Endothelial cell of umbilical vein (primary cell): Measurements from ENCODE around the gene ASXL2. TPM values are rescaled to one million over a fixed set of nuclear protein-coding genes. Genes with fewer than 3 reads are reported as not detected.
"Not testable (repeated sequence)": the region's sequence is repeated elsewhere in the genome, so short reads cannot be mapped to it uniquely, and the experiment has no call there.

Experiments
- BruUV-seq: library from RNA; stranded (reverse); fragments of 400-500 nt; replicated peaks from 2 replicates; lab custom pipeline; 2021; lab: Mats Ljungman, UMichigan
- CTCF ChIA-PET: fragments of 300-600, 350-600 bp; sonication (Branson Sonifier 250); formaldehyde crosslinking; loops from one replicate; lab custom pipeline; 2021; ENCODE audit warnings: antibody characterized with exemption, inconsistent platforms; lab: Charles Lee
- POLR2A ChIA-PET: fragments of 300-600, 350-600 bp; sonication (Branson Sonifier 250); formaldehyde crosslinking; loops from one replicate; lab custom pipeline; 2021; ENCODE audit warnings: antibody characterized with exemption, inconsistent platforms; lab: Charles Lee
- DNase-seq: peaks from one replicate; pipeline ENCODE4 v3.0.0-alpha.2; 2011; ENCODE audit warnings: low read depth, low spot score
- FAIRE-seq: peaks from 2 replicates; lab custom pipeline; 2011; peaks lifted over from hg19 to GRCh38; lab: Jason Lieb, UNC
- H2AFZ ChIP-seq: 2 replicates; pipeline ENCODE4 v1.6.0; 2012; ENCODE audit warnings: low read depth, low read length, control low read depth, inconsistent platforms
- H3K27ac ChIP-seq: 2 replicates; pipeline ENCODE4 v1.5.1; 2011; ENCODE audit warnings: low read depth, mild to moderate bottlenecking, control low read depth, low read length, moderate library complexity; ENCODE audit not compliant: insufficient read depth
- H3K27me3 ChIP-seq, 2 experiments: 2 replicates each; pipeline versions ENCODE4 v1.6.0 to v1.6.1; 2011; ENCODE audit warnings: low read length in 2 of 2, mixed read lengths in 1 of 2; ENCODE audit not compliant: control insufficient read depth in 2 of 2, insufficient read depth in 2 of 2
- H3K36me3 ChIP-seq, 2 experiments: 2 replicates in 1 of 2; 3 replicates in 1 of 2; pipeline ENCODE4 v1.5.1; 2011; ENCODE audit warnings: low read length in 2 of 2, mild to moderate bottlenecking in 1 of 2, moderate library complexity in 1 of 2; ENCODE audit not compliant: control insufficient read depth in 2 of 2, insufficient read depth in 2 of 2; ENCODE audit errors: extremely low read depth in 1 of 2
- H3K4me1 ChIP-seq: 3 replicates; pipeline ENCODE4 v1.5.1; 2011; ENCODE audit warnings: mild to moderate bottlenecking, low read length; ENCODE audit not compliant: control insufficient read depth, insufficient read depth; ENCODE audit errors: extremely low read depth
- H3K4me2 ChIP-seq: 2 replicates; pipeline ENCODE4 v1.6.1; 2011; ENCODE audit warnings: low read length, control low read depth, mixed read lengths; ENCODE audit not compliant: insufficient read depth
- H3K4me3 ChIP-seq, 3 experiments: fragments of 200-600 bp in 1 of 3; sonication (generic), shearing (Covaris generic) in 1 of 3; replicated peaks in 1 of 3; 2 replicates each; pipeline ENCODE4 v1.5.1; 2011 to 2016; ENCODE audit warnings: control low read depth in 3 of 3, low read length in 3 of 3, mild to moderate bottlenecking in 2 of 3, inconsistent platforms in 1 of 3, low read depth in 1 of 3, moderate library complexity in 1 of 3; ENCODE audit not compliant: insufficient read depth in 1 of 3
- H3K79me2 ChIP-seq: 2 replicates; pipeline ENCODE4 v1.6.0; 2012; ENCODE audit warnings: low read length, inconsistent platforms; ENCODE audit not compliant: control insufficient read depth, insufficient read depth
- H3K9ac ChIP-seq: replicated peaks from 2 replicates; pipeline ENCODE3; 2011; ENCODE audit warnings: low read length, control low read depth; ENCODE audit not compliant: insufficient read depth; ENCODE audit errors: extremely low read depth
- H3K9me1 ChIP-seq: replicated peaks from 3 replicates; pipeline ENCODE4 v1.6.0; 2011; ENCODE audit warnings: mild to moderate bottlenecking, low read length; ENCODE audit not compliant: control insufficient read depth, insufficient read depth; ENCODE audit errors: extremely low read depth
- H3K9me3 ChIP-seq: replicated peaks from 2 replicates; pipeline ENCODE4 v1.5.1; 2012; ENCODE audit warnings: low read length, inconsistent platforms; ENCODE audit not compliant: control insufficient read depth, insufficient read depth
- H4K20me1 ChIP-seq: replicated peaks from 2 replicates; pipeline ENCODE3; 2011; ENCODE audit warnings: mild to moderate bottlenecking, low read length; ENCODE audit not compliant: control insufficient read depth, insufficient read depth; ENCODE audit errors: extremely low read depth
- EZH2 ChIP-seq: IDR thresholded peaks from 2 replicates; pipeline ENCODE4 v1.6.1; 2012; ENCODE audit warnings: borderline replicate concordance, low read depth, mild to moderate bottlenecking, moderate library complexity, low read length, inconsistent platforms; ENCODE audit not compliant: severe bottlenecking
- FOS ChIP-seq: IDR thresholded peaks from 2 replicates; pipeline ENCODE4 v1.6.1; 2011; ENCODE audit warnings: mild to moderate bottlenecking, low read length, moderate library complexity, borderline replicate concordance; ENCODE audit not compliant: insufficient read depth
- GATA2 ChIP-seq: IDR thresholded peaks from 2 replicates; pipeline ENCODE4 v1.7.0; 2011; ENCODE audit warnings: low read depth, mild to moderate bottlenecking, moderate library complexity, mixed read lengths, low read length; ENCODE audit not compliant: insufficient read length, insufficient read depth
- JUN ChIP-seq: IDR thresholded peaks from 2 replicates; pipeline ENCODE4 v1.6.1; 2011; ENCODE audit warnings: borderline replicate concordance, low read depth; ENCODE audit not compliant: insufficient read length, insufficient read depth
- MYC ChIP-seq: IDR thresholded peaks from one replicate; pipeline ENCODE4 v1.6.1; 2011; ENCODE audit warnings: mild to moderate bottlenecking, low read depth, low read length
- POLR2A ChIP-seq: IDR thresholded peaks from 2 replicates; pipeline ENCODE4 v1.6.1; 2012; ENCODE audit warnings: low read depth, mild to moderate bottlenecking, control low read depth, low read length
- POLR2AphosphoS5 ChIP-seq: IDR thresholded peaks from 2 replicates; pipeline ENCODE4 v1.6.1; 2012; ENCODE audit warnings: low read depth, mild to moderate bottlenecking, control low read depth, low read length, moderate library complexity; ENCODE audit not compliant: insufficient read depth
- dilution Hi-C: fragments of 300-500 bp; cut with MboI; formaldehyde crosslinking; loops from one replicate; pipeline ENCODE4 v1.15.0; 2019; ENCODE audit warnings: low sequenced_read_pairs; ENCODE audit not compliant: extremely low pct_ligation_motif_present
- intact Hi-C: fragments of 100-400 bp; cut with micrococcal nuclease; formaldehyde crosslinking; loops from one replicate; pipeline ENCODE4 v1.10.0; 2022
- polyA plus RNA-seq, 4 experiments: library from polyadenylated mRNA; depleted of rRNA in 3 of 4; stranded (reverse) in 3 of 4; unstranded in 1 of 4; fragments of >200 nt; gene quantifications; 2 replicates each; pipeline versions ENCODE4 v1.2.1 to v1.2.3, GENCODE V29; 2011 to 2012; ENCODE audit warnings: missing spikeins in 1 of 4
- total RNA-seq: library from RNA; stranded (reverse); gene quantifications from 2 replicates; pipeline ENCODE4 v1.2.3, GENCODE V29; 2021
- TF ChIP-seq, protein P1 (sequence below): IDR thresholded peaks from 2 replicates; pipeline ENCODE4 v1.6.1; 2011; ENCODE audit not compliant: insufficient read depth, insufficient read length
- TF ChIP-seq, protein P2 (sequence below), 2 donors: IDR thresholded peaks; 1 replicate in 1 of 2; 2 replicates in 1 of 2; pipeline ENCODE4 v1.5.1; 2011; ENCODE audit warnings: low read length in 2 of 2, mild to moderate bottlenecking in 2 of 2, moderate library complexity in 2 of 2, control low read depth in 1 of 2, inconsistent platforms in 1 of 2, low read depth in 1 of 2; ENCODE audit not compliant: insufficient read depth in 1 of 2; ENCODE audit errors: extremely low read depth in 1 of 2

ASXL2 gene
- total and polyA plus RNA-seq, 2 donors (not counting 3 experiments of a cell fraction or from before 2014, with no cell fraction given): 6.1 to 33.8 TPM

DNA sequence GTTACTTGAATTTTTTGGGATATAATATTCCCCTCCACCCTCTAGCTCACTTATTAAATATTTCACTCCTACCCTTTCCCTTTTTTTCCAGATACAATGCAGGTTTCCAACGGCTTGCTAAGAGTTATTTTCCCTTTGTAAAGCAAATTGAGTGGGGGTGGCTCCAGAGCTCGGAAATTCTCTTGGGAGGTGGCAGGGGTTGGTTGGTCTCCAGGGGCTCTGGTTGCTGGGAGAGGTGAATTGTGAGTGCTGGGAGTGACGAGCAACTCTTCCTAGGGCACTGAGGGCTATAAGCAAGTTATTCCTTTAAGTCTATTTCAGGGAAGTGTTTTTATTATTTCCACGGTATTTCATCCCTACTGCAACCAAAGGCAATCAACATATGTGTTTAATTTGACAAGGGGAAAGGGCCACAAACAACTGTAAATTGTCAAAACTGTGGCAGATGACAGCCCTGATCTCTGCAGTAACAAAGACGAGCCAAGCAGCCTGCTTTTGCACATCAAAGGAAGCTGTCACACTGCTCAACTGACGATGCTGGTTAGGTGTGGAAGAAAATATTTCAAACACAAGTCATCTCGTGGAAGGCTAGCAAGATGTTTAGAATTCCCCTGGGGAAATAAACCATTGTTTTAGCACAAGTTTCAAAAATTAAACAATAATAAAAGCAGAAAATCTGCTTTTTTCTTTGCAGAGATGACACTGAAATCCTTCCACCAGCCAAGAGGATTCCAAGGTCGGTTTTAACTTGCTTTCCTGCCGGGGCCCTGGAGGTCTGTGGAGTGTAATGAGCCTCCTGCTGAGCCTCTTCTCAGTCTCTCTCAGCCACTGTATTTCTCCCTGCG lies 34.8 kb upstream of the ASXL2 start:
- Histone ChIP-seq H3K9me3 (no peaks in the 10 kb centered on the region), H3K9me1 (no peaks in the 10 kb centered on the region), H3K9ac (no peak overlapping the region), H3K4me2 (no peak overlapping the region), H3K4me1 (no peaks in the 10 kb centered on the region), H3K27me3 (no peaks in the 10 kb centered on the region), H3K79me2 (no peaks in the 10 kb centered on the region), H4K20me1 (no peaks in the 10 kb centered on the region), H2AFZ (peak overlapping the region; percentile 8), H3K27ac (no peak overlapping the region), H3K4me3 (no peak overlapping the region), H3K36me3 (no peaks in the 10 kb centered on the region)
- FAIRE-seq (no peak), DNase-seq (no peak)
- intact Hi-C loops (no loop called here), dilution Hi-C loops (no loop called here)
- TF ChIP-seq, protein P1, sequence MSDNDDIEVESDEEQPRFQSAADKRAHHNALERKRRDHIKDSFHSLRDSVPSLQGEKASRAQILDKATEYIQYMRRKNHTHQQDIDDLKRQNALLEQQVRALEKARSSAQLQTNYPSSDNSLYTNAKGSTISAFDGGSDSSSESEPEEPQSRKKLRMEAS: no peak
- TF ChIP-seq, protein P2, sequence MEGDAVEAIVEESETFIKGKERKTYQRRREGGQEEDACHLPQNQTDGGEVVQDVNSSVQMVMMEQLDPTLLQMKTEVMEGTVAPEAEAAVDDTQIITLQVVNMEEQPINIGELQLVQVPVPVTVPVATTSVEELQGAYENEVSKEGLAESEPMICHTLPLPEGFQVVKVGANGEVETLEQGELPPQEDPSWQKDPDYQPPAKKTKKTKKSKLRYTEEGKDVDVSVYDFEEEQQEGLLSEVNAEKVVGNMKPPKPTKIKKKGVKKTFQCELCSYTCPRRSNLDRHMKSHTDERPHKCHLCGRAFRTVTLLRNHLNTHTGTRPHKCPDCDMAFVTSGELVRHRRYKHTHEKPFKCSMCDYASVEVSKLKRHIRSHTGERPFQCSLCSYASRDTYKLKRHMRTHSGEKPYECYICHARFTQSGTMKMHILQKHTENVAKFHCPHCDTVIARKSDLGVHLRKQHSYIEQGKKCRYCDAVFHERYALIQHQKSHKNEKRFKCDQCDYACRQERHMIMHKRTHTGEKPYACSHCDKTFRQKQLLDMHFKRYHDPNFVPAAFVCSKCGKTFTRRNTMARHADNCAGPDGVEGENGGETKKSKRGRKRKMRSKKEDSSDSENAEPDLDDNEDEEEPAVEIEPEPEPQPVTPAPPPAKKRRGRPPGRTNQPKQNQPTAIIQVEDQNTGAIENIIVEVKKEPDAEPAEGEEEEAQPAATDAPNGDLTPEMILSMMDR (IDR thresholded peaks at IDR 0.05; ENCODE audit: extremely low read depth in 1 of 2, insufficient read depth in 1 of 2, low read depth in 1 of 2, low read length in 2 of 2): no peak
- TF ChIP-seq POLR2AphosphoS5: no peak
- TF ChIP-seq JUN: no peak
- no peak for TF ChIP-seq POLR2A
- TF ChIP-seq MYC: no peak
- TF ChIP-seq GATA2: no peak
- no peak for TF ChIP-seq FOS
- no peak for TF ChIP-seq EZH2
- no TSS peak for BruUV-seq
- CTCF ChIA-PET: no interaction called here
- POLR2A ChIA-PET: no interaction called here

DNA sequence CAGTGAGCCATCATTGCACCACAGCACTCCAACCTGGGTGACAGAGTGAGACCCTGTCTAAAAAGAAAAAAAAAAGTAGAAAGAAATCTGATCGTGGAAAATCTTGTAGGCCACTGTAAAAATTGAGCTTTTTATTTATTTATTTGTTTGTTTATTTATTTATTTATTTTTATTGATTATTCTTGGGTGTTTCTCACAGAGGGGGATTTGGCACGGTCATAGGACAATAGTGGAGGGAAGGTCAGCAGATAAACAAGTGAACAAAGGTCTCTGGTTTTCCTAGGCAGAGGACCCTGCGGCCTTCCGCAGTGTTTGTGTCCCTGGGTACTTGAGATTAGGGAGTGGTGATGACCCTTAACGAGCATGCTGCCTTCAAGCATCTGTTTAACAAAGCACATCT lies 31.3 kb upstream of the ASXL2 start:
- H3K9me1 ChIP-seq, H3K27ac ChIP-seq, dilution Hi-C loops, H3K36me3 ChIP-seq, H2AFZ ChIP-seq, FAIRE-seq, H3K4me1 ChIP-seq, H3K9ac ChIP-seq, POLR2A ChIA-PET, H3K27me3 ChIP-seq, H3K4me2 ChIP-seq, H4K20me1 ChIP-seq, H3K79me2 ChIP-seq, DNase-seq, H3K4me3 ChIP-seq, BruUV-seq, intact Hi-C loops, H3K9me3 ChIP-seq, CTCF ChIA-PET: not testable (repeated sequence)
